OCI-M2 (cell line): Measurements from ENCODE around the gene RAP1GAP.

Source experiments
- DNase-seq: peaks from one replicate; lab custom pipeline; 2025; ENCODE audit not compliant: unreplicated experiment; lab: John Stamatoyannopoulos, UW

The RAP1GAP gene

GRCh38 chr1:21596174-21596573 lies 73.0 kb downstream of the RAP1GAP start:
- no peak for DNase-seq

DNA sequence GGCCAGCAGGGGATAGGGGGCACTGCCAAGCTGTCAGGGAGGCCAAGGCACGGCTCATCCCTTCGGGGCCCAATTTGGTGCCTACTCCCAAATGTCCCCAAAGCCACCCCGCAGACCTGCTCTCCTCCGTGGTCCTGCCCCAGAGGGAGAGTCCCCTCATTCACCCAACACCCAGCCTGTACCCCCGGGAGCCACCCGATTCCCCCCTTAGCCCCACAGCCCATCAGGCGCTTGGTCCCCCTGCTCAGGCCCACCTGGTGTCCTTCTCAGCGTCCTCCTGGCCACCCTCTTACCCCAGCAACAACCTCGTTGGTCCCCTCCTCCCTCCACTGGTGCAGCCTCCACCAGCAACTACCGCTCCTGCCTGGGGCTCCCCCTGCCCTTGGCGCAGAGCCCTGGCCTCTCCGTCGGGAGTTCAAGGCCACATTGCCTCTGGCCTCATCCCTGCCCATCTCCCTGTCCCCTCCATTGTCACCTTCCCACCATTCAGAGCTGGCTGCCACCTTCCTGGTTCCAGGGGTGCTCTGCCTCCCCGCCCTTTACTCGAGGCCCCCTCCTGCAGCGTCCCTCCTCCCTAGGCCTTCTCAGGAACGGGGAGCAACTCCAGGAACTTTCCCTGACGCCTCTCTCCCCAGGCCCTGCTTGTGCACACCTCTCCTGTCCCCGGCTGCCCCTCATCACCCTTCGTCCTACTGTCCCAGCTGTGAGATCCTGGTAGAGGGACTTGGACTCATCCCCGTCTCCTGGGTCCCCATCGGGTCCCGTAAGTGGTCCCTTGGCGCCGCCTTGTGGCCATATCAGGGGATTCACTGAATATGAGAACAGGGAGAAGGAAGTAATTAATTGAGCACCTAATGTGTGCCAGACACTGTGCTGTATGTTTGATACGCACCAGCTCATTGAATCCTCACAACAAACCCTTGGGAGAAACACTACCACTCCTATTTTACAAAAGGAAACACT lies 73.9 kb downstream of the RAP1GAP start:
- no peak for DNase-seq

GRCh38 chr1:21594501-21594900 lies 74.7 kb downstream of the RAP1GAP start:
- DNase-seq = no peak

DNA sequence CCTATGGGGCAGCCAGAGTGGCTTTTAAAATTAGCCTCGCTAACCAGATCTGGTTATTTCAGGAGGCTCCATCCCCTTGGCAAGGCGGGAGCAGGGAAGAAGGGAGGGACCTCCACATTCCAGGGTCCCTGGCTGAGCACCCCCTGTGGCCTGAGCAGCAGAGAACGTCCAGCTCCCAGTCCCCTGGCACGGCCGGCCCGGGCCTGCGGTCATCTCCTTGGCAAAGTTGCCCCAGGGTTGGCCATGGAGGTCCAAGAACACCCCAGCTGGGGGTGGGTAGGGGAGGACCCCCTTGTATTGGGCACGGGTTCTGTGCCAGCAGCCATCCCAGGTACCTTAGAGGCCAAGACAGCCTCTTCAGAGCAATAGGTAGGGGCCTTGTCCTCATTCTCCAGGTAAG lies 75.9 kb downstream of the RAP1GAP start:
- no peak for DNase-seq

DNA sequence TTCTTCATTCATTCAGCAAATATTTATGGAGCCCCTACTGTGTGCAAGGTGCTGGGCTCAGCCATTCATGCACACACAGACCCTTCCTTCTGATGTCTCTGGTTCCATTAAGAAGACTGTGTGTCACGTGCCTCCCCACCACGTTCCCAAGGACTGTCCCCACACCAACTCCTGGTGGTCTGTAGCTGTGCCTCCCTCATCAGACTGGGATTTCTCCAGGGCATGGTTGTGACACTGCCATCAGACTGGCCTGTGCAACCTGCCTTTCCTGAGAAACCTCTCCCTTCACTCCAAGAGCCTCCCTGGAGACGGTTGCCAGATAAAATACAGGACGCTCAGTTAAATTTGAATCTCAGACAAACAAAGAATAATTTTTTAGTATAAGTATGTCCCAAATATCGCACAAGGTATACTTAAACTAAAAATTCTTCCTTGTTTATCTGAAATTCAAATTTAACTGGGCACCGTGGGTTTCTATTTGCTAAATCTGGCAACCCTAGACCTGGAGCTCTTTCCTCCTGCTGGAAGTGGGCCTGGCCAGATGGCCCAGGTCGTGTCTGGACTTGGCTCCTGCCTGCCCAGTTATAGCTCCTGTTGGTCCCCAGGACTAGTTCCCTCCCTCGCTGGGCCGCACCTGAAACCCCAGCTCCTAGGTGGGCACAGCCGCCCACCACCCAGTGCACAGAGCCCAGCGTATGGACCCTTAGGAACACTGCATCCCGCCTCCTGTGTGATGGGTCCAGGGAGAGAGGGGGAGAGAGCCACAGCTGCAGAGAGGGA lies 76.9 kb downstream of the RAP1GAP start:
- DNase-seq = no peak

DNA sequence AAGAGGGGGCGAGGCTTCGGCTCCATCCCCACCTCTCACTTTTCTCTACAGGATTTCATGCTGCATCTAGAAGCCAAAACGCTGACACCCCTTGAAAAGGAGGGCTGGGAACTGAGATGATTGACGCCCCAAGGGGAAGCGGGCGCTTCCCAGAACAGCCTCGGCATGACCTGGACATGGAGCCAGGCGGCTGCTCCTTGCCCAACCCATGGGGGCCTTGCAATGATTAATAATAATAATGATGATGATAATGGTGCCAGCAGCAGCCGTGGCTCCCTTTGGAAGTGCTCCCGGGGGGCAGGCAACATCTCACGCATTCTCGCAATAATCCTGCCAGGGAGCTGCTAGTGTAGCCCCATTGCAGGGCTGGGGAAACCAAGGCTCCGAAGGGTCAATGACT lies 78.2 kb downstream of the RAP1GAP start:
- DNase-seq = no peak

GRCh38 chr1:21590126-21590880 lies 78.9 kb downstream of the RAP1GAP start:
- no peak for DNase-seq

GRCh38 chr1:21589618-21590017 lies 79.5 kb downstream of the RAP1GAP start:
- no peak for DNase-seq

DNA sequence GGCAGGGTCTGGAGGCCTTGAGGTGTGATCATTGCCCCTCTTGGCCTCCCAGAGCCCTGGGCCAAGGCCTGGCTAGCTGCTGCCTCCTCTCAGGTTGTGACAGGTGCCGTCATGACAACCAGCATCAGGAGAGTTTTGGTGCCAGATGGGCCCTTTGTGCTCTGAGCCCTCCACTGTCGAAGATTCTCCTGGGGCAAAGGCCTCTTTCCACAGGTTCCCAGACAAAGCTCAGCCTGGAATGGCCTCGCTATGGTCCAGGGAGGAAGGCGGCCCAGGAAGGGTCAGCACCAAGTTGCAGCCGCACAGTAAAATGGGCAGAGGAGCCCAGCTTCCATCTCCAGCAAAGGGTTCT lies 81.6 kb downstream of the RAP1GAP start:
- DNase-seq = no peak

GRCh38 chr1:21586846-21587601 lies 82.1 kb downstream of the RAP1GAP start:
- DNase-seq = no peak

DNA sequence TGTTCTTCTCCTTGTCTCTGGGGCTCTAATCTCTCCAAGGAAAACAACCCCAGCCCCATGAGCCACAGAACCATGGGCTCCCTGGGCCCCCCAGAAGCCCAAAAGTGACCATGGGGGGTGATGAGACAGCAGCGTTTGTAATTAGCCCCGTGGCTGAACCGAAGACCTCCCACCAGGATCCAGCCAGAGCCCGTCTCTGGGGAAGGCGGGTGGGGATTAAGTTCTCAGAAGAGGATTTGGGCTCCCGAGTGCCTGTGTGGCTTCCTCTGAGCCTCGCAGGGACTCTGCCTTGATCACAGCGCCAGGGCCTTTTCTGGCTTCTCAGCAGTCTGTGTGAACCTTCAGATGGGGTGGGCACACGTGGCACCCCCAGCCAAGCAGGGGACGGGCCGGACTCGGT lies 82.9 kb downstream of the RAP1GAP start:
- DNase-seq = no peak

GRCh38 chr1:21585037-21585436 lies 84.1 kb downstream of the RAP1GAP start:
- no peak for DNase-seq

GRCh38 chr1:21584096-21584495 lies 85.1 kb downstream of the RAP1GAP start:
- DNase-seq = no peak

- DNase-seq = no peak
These were observed 89.4 kb downstream of the RAP1GAP start for GRCh38 chr1:21579791-21580190.

GRCh38 chr1:21577933-21578332 lies 91.2 kb downstream of the RAP1GAP start:
- no peak for DNase-seq

DNA sequence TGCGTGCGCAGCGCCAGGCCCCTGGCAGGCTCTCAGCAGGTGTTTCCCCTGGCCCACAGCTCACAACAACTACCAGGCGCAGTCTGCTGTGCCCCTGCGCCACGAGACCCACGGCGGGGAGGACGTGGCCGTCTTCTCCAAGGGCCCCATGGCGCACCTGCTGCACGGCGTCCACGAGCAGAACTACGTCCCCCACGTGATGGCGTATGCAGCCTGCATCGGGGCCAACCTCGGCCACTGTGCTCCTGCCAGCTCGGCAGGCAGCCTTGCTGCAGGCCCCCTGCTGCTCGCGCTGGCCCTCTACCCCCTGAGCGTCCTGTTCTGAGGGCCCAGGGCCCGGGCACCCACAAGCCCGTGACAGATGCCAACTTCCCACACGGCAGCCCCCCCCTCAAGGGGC lies 91.8 kb downstream of the RAP1GAP start:
- no peak for DNase-seq

DNA sequence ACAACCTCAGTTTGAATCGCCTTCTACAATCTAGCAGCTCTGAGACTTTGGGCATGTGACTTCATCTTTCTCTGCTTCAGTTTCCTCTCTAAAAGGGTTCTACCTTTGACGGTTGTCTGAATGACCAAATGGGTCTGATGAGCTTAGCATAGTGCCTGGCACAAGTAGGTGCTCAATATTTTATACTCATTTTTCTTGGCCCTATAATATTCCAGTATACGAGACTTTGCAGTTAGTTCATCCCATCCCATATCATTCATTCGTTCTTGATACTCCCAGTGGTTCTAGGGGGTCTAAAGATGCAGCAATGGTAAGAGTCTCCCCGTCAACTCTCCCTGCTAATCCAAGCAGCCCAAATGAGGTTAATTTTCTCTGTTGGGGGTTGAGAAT lies 92.4 kb downstream of the RAP1GAP start:
- DNase-seq = no peak

DNA sequence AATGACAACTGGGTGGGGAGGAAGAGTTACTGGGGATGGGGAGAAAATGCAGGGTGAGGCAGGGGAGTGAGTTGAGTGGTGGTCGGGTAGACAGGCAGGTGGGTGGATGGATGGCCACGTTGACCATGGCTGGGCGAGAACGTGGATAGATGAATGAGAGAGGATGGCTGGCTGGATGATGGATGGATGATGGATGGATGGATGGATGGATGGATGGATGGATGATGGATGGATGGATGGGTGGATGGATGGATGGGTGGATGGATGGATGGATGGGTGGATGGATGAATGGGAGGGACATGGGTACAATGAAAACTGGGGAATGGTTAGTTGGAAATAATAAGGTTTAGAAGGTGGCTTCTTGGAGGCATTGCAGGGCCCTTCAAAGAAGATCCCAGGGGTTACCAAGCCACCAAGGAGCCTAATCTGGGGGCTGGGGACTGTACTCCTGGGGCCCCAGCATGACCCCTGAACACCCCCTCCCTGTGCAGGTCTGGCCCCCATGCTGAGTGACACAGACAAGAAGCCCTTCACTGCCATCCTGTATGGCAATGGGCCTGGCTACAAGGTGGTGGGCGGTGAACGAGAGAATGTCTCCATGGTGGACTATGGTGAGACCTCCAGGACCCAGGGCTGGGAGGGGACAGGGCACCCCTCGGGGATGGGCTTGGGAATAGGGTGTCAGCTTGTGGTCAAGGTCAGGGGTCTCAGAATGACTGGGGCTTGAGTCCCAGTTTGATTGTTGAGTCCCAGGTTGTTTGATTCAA lies 92.9 kb downstream of the RAP1GAP start:
- DNase-seq = no peak

DNA sequence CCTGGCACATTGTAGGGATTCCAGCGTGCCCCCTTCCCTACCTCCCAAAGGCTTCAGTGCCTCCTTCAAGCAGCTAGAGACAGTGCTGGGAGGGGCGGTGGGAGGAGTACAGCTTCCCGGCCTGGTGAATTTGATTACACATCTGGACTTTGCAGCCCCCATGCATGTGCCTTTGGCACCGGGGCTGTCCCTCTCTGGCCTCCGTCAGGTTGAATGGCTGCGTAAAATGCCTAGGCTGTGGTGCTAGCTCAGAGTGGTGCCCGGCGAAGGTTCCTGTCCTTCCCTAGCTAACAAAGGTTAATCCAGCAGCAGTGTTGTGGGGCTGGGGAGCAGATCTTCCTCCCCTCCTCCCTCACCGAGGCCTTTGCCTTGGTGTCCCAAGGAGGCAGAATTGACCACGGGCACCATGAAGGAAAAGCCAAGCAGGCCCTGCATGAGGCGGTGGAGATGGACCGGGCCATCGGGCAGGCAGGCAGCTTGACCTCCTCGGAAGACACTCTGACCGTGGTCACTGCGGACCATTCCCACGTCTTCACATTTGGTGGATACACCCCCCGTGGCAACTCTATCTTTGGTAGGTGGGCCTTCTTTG lies 93.7 kb downstream of the RAP1GAP start:
- no peak for DNase-seq
